Stimulated activated CD4-positive, alpha-beta T cell treated with anti-CD3 and anti-CD28 coated beads, Interleukin-4, amount 100 ng/mL, for 24 hours (primary cell): ENCODE data around the gene FPR3.

ENCODE experiments used
- DNase-seq: peaks from one replicate; pipeline ENCODE4 v3.0.0-alpha.2; 2020

Gene FPR3

GRCh38 chr19:51807925-51808324 lies 13.0 kb downstream of the FPR3 start:
- DNase-seq: no peak

GRCh38 chr19:51808333-51808986 lies 13.5 kb downstream of the FPR3 start:
- no peak for DNase-seq

GRCh38 chr19:51809787-51810186 lies 14.8 kb downstream of the FPR3 start:
- DNase-seq: no peak

- no peak for DNase-seq
Observed at GRCh38 chr19:51810223-51810622, 15.3 kb downstream of the FPR3 start.

- no peak for DNase-seq
Observed at GRCh38 chr19:51811344-51811743, 16.4 kb downstream of the FPR3 start.

- no peak for DNase-seq
Observed at GRCh38 chr19:51815043-51815442, 20.1 kb downstream of the FPR3 start.

- DNase-seq: no peak
Observed at GRCh38 chr19:51816711-51817110, 21.8 kb downstream of the FPR3 start.

- no peak for DNase-seq
Observed at GRCh38 chr19:51820011-51820410, 25.1 kb downstream of the FPR3 start.

- DNase-seq: no peak
Observed at GRCh38 chr19:51820831-51821446, 26.0 kb downstream of the FPR3 start.

GRCh38 chr19:51821456-51821855 lies 26.5 kb downstream of the FPR3 start:
- DNase-seq: no peak

- no peak for DNase-seq
Observed at GRCh38 chr19:51821921-51822320, 27.0 kb downstream of the FPR3 start.

- DNase-seq: no peak
Observed at GRCh38 chr19:51822325-51822724, 27.4 kb downstream of the FPR3 start.

GRCh38 chr19:51822946-51823345 lies 28.0 kb downstream of the FPR3 start:
- no peak for DNase-seq

GRCh38 chr19:51824281-51825005 lies 29.5 kb downstream of the FPR3 start:
- no peak for DNase-seq

- no peak for DNase-seq
Observed at GRCh38 chr19:51830274-51830673, 35.3 kb downstream of the FPR3 start.

GRCh38 chr19:51837145-51837544 lies 42.2 kb downstream of the FPR3 start:
- DNase-seq: no peak

- no peak for DNase-seq
Observed at GRCh38 chr19:51861870-51862622, 67.1 kb downstream of the FPR3 start.

- no peak for DNase-seq
Observed at GRCh38 chr19:51873097-51873496, 78.1 kb downstream of the FPR3 start.
